OCI-LY7 (cell line): Measurements from ENCODE around the gene NWD2.
"Not testable (repeated sequence)": the region's sequence is repeated elsewhere in the genome, so short reads cannot be mapped to it uniquely, and the experiment has no call there.

Experiments
- EZH2phosphoT487 ChIP-seq: fragments of 200-600 bp; sonication (generic); IDR thresholded peaks from 2 replicates; pipeline ENCODE4 v1.6.1; 2018; ENCODE audit warnings: low read depth, borderline replicate concordance, mild to moderate bottlenecking, mixed run types, antibody characterized with exemption, low read length, moderate library complexity, mixed read lengths
- TF ChIP-seq, protein P1 (sequence below): fragments of 200-600 bp; sonication (generic); conservative IDR thresholded peaks from 2 replicates; pipeline ENCODE4 v1.5.1; 2014; ENCODE audit warnings: mild to moderate bottlenecking, antibody characterized with exemption, low read length, moderate library complexity, mixed read lengths

DNA sequence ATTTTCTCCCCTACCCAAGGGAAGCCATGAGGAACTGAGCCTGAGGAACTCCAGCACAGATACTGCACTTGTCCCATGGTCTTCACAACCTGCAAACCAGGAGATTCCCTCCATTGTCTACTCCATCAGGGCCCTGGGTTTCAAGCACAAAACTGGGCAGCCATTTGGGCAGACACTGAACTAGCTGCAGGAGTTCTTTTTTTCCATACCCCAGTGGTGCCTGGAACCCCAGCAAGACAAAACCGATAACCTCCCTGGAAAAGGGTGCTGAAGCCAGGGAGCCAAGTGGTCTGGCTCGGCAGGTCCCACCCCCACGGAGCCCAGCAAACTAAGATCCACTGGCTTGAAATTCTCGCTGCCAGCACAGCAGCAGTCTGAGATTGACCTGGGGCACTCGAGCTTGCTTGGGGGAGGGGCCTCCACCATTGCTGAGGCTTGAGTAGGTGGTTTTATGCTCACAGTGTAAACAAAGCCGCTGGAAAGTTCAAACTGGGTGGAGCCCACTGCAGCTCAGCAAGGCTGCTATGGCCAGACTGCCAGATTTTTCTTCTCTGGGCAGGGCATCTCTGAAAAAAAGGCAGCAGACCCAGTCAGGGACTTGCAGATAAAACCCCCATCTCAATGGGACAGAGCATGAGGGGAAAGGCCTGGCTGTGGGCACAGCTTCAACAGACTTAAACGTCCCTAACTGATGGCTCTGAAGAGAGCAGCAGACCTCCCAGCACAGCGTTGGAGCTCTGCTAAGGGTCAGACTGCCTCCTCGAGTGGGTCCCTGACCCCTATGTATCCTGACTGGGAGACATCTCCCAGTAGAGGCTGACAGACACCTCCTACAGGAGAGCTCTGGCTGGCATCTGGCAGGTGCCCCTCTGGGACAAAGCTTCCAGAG, 163.6 kb downstream of the NWD2 start:
- TF ChIP-seq, protein P1, sequence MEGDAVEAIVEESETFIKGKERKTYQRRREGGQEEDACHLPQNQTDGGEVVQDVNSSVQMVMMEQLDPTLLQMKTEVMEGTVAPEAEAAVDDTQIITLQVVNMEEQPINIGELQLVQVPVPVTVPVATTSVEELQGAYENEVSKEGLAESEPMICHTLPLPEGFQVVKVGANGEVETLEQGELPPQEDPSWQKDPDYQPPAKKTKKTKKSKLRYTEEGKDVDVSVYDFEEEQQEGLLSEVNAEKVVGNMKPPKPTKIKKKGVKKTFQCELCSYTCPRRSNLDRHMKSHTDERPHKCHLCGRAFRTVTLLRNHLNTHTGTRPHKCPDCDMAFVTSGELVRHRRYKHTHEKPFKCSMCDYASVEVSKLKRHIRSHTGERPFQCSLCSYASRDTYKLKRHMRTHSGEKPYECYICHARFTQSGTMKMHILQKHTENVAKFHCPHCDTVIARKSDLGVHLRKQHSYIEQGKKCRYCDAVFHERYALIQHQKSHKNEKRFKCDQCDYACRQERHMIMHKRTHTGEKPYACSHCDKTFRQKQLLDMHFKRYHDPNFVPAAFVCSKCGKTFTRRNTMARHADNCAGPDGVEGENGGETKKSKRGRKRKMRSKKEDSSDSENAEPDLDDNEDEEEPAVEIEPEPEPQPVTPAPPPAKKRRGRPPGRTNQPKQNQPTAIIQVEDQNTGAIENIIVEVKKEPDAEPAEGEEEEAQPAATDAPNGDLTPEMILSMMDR = not testable (repeated sequence)
- not testable (repeated sequence) for TF ChIP-seq EZH2phosphoT487
